GM19372 (cell line): ENCODE results near the gene MAST2.
"Not testable (repeated sequence)": the region's sequence is repeated elsewhere in the genome, so short reads cannot be mapped to it uniquely, and the experiment has no call there.

ENCODE experiments used
- ATAC-seq: cut with Tn5 transposase; IDR thresholded peaks from one replicate; pipeline ENCODE4 v1.9.1; 2021; ENCODE audit warnings: mild to moderate bottlenecking, low read depth, moderate library complexity; ENCODE audit not compliant: unreplicated experiment

Gene MAST2

DNA sequence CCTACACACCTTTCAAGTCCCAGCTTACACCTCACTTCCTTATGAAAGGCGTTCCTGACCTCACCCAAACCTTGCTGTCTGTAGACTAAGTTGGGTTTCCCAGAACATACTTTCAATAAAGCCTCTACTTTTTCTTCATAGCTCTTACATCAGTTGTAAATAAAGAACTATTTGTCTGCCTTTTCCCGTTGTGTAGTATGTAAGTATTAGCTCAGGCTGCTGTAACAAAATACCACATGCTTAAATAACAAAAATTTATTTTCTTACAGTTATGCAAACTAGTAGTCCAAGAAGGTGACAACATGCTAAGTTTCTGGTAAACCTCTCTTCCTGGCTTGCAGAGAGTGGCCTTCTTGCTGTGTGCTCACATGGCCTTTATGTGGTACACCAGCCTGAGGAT lies 86.7 kb downstream of the MAST2 start:
- ATAC-seq = no peak

DNA sequence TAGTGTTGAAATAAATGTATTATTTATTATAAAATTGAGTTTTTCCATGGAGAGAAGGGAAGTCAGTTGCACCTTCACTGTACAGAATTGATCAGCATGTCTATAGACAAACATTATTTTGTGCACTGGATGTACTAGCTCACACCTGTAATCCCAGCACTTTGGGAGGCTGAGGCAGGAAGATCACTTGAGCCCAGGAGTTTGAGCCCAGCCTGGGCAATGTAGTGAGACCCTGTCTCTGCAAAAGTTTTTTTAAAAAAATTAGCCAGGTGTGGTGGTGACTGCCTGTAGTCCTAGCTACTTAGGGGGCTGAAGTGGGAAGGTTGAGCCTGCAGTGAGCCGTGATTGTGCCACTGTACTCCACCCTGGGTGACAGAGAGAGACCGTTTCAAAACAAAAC lies 87.7 kb downstream of the MAST2 start:
- ATAC-seq = no peak

DNA sequence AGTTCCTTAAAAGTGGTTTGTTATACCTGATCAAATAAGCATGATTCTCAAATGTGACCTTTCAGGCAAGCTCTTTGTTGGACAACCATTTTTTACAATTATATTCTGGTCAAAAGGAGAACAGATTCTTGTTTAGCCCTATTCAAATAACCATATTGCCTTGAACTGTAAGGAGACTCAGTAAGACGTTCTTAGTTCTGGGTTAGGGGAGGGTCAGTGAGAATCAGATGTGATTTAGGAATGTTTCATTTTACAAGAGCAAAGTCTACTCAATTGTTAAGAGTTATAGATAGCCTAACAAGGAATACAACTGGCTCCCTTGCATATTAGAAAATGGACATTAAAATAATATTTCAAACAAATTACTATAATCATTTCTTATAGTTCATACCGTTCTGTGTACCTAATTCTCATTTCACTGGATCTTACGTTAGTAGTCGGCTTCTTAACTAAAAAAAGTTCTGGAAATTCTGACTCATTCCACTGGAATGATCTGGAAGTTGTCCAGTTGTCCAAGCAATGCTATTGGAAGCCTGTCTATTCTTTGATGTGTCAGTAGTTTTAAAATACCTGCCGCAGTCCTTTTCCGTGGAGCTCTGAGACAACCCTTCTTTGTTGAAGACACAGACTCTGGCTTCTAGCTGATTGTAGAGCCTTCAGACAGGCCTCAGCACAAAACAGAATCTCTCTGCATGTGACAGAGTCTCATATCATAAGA lies 88.8 kb downstream of the MAST2 start:
- no peak for ATAC-seq

DNA sequence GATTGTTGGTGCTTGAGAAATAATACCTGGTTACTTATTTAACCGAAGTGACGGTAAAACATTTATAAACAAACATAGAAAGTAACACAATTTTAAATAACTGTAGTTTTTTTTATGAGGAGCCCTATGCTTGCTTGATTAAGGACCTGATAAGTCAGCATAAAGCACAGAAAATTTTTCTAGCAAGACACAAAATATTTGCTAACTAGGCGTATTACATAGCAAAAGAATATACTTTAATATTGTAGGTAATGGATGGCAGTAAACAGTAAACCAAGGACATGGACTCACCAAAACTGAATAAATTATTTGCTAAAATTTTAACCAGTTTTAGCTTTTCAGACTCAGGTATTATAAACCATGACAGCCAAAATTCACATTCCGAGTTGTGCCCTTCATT lies 90.9 kb downstream of the MAST2 start:
- ATAC-seq = no peak

DNA sequence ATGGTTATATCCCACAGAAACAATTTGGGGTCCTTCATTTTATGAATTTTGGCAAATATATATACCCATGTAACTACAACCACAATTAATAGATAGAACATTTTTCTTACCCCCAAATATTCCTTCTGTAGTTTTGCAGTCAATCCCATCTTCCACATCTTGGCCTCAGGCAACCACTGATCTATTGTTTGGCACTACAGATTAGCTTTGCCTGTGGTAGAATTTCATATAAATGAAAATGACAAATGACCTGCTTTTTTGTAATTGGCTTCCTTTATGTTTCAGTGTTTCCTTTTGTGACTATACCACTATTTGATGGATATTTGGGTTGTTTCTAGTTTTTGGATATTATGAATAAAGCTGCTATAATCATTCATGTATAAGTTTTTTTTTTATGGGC lies 91.5 kb downstream of the MAST2 start:
- no peak for ATAC-seq

DNA sequence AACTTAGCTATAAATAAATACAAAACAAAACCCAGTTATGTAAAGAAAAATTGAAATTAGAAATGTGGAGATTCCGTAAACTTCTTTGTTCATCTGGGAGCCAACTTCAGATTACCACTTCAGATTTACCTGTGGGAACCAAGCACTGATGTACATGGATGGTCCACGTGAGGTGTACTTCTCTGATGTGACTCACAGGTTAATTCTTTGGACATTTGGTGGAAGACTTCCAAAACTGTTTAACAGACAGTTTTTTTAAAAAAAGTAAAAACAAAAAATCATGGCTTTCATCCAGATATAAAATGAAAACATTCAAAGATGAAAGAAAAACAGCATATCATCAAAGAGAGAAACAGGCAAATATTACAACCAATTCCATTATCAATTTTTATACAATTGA lies 92.0 kb downstream of the MAST2 start:
- ATAC-seq = no peak

DNA sequence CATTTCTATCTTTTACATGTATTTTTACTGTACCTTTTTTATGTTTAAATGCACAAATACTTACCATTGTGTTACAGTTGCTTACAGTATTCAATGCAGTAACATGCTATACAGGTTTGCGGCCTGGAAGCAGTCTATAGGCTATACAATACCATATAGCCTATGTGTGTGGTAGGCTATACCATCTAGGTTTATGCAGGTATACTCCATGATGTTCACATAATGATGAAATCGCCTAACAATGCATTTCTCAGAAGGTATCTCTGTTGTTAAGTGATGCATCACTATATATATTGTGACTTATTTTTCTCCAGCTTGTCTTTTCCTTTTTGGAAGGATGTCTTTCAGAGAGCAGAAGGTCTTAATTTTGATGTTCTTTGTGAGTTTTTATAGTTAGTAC lies 103.5 kb downstream of the MAST2 start:
- ATAC-seq = no peak

DNA sequence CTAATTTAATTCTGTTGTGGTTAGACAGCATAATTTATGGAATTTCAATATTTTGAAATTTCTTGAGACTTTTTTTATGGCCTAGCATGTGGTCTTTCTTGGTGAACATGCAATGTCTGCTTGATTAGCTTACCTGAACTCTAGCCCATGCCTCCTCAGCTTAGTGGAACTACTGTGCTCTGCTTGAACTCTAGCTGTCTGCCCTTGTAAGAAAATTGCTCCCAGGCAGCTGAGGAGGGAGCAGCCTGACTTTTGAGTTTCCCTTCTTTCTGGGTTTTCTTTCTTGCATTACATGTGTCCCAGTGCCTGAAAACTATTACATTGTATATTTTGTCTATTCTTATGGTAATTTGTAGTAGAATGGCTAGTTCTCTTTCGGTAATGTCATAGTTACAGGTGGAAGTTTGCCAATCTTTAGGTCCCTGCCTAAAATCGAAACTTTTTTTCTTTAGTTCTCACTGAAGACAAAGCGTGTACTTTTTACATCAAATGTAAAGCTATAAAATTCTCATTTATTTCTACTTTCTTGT lies 105.3 kb downstream of the MAST2 start:
- ATAC-seq = no peak

DNA sequence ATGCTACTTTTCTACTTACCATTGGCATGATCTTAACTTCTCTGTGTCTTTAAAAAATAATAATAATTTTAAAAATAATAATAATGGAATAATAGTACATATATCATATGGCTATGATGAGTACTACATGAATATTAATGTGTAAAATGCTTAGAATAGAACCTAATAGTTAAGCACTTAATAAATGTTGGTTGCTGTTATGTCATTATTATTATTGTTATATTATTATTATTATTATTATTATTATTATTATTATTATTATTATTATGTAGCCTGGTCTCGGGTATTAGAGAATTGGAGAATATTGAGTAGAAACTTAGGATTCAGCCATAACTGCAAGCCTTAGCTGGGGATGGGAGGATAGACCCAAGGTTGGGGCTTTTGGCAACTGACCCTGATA lies 108.2 kb downstream of the MAST2 start:
- no peak for ATAC-seq

DNA sequence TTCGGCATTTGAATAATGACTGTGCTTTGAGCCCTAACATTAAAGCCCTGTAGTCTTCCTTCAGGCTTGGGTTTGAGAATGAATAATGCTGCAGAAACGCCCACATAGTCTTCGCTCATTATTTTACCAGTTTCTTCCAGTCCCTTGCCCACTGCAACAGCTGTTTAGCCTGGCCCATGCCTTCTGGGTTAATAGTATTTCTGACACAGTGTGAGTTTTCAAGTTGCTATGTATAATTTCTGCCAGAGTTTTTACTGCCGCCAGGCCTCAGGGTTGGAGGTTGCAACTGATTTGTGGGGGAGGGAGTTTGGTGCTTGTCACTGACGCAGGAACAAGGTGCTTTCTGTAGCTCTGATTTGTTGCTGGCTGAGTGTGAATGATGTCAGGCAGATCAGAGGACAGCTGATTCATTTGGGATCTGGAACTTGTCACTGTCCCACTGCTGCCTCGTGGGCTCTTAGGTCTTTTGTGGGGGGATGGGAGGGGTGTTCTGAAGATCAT lies 109.8 kb downstream of the MAST2 start:
- ATAC-seq = no peak

DNA sequence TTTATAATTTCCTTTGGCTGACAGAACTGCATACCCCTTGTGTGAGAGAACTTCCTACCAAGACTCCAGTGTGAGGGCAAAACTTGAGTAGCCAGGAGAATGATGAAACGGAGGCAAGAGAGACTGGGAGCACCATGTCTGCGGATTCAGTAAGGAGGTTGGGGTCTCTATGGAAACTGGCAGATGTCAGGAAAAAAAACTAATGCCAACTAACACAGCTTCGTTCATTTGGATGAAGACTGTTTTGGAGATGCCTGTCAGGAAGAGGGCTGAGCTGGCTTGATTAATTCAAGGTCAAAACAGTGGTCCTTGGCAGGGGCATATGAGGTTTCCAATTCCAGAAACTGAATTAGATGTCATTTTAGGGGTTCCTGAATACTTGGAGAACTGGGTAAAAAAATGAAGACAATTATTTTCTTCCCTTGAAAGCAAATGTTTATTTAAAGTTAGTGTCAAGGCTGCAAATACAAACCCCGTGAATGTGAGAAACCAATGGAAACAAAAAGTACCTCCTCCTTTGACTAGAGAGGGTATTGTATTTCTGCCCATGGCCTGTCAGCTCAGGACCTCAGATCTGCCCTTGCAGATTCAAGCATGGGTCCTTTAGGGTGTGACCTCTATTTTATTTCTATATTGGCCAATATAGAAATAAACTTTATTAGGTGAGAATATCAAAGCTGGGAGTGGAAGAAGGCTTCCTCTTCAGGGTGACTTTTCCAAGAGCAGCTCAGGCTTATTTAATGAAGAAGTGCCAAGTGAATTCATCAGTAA lies 110.5 kb downstream of the MAST2 start:
- no peak for ATAC-seq

DNA sequence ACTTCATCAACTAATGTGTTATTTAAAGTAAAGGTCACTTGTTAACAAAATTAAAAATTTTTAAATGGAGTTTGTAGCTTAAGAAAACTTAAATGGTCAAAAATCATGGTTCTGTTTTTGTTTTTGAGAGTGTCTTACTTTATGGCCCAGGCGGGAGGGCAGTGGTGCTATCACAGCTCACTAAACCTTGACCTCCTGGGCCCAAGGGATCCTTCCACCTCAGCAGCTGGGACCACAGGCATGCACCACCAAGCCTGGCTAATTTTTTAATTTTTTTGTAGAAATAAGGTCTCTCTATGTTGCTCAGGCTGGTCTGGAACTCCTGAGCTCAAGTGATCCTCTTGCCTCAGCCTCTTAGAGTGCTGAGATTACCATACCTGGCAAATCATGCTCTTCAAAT lies 111.4 kb downstream of the MAST2 start:
- ATAC-seq = no peak

DNA sequence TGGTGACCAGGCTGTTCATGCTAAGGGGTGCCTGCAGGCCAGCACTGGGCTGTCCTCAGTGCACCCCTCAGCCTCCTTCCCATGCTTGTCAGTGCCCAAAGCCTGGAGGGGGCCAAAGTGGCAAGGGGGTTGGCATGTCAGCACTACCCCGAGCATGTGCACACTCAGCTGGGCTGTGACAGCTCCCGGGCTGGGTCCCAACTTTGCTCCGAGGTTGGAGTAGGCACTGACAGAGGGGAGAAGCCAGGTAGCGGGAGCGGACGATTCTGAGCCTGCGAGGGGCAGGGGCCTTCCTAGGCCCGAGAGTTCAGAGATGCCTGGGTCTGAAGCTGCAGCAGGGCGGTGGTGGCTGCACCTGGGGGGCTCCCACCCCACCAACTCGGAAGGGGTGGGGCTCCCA lies 119.0 kb downstream of the MAST2 start:
- ATAC-seq = no peak

DNA sequence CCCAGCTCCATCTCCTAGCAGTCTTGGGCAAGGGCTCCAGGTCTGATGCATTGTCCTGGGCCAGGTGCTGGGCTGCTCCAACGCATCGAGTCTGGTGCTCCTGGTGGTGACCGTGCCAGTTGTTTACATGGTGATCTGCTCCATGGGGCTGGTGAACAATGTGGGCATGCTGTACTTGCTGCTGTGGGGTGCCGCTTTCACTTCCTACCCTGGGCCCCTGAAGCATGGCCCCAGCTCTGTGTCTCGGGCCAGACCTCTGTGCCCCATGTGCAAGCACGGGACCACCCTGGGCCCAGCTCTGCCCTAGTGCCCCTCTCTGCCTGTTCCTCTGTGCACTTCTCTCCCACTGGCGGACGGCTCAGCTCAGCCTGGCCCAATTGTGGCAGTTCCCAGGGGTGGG lies 119.4 kb downstream of the MAST2 start:
- no peak for ATAC-seq

DNA sequence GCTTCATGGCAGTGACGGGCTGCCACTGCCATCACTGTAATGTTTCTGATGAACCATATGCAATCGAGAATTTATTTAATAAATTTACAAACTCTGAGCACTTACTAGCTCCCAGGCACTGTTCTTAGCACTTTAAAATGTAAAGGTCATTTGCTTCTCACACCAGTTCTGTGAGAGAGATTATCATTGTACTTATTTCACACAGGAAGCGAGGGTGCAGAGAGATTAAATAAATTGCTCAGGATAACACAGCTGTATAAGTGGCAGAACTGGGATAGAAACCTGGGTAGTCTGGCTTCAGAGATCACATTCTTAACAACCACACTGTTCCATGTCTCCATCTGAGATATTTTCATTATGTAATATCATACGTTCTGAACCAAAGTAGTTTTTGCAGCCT lies 119.9 kb downstream of the MAST2 start:
- ATAC-seq = no peak

DNA sequence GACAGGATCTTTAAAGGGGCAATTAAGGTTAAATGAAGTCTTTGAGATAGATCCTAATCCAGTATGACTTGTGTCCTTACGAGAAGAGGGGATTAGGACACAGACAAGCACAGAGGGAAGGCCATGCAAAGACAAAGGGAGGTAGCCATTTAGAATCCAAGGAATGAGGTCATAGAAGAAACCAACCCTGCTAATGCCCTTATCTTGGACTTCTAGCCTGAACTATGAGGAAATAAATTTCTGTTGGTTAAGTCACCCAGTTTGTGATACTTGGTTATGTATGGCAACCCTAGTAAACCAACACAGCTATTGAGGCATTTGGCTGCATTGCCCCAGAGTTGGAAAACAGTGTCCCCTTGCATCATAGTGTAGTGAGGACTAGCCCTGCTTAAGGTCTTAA lies 121.3 kb downstream of the MAST2 start:
- no peak for ATAC-seq

DNA sequence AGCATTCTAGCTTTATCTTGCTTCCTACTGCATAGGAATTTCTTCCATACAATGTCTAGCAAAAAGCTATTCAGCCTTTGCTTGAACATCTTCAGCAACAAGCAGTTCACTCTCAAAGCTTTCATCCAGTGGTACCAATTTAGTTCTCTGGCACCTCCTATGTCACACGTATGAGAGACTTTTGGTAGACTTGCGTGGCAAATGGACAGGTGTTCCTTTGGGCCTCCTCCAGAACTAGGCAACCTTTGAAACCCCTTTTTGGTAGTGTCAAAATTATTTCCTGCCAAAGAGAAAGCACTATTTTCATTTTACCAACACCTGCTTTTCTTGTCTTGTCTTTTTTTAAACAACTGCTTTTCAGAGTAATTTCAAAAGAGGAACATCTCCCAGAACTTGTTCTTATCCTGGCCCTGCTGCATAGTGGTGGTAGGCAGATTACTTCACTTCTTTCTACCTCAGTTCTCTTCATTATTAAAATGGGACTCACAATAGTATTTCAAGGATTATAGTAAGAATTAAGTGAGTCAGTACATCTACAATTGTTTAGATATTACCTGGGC lies 122.4 kb downstream of the MAST2 start:
- ATAC-seq = no peak

DNA sequence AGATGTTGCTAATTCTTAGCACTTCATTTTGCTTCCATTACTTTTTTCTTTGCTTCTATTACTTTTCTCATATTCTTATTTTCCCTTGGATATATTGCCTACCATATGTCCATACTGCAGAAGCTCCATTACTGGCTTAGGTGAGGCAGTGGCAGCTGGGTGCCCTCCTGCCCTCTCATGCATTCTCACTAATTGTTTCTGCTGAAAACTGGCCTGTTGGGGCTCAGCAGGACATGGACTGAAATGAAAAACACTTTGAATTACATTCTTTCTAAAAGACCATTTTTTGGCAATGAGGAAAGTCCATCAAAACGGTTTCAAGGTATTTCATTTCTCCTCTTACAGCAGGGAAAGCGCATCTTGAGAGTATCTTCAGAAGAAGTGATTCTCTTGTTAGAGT lies 122.9 kb downstream of the MAST2 start:
- ATAC-seq = no peak

DNA sequence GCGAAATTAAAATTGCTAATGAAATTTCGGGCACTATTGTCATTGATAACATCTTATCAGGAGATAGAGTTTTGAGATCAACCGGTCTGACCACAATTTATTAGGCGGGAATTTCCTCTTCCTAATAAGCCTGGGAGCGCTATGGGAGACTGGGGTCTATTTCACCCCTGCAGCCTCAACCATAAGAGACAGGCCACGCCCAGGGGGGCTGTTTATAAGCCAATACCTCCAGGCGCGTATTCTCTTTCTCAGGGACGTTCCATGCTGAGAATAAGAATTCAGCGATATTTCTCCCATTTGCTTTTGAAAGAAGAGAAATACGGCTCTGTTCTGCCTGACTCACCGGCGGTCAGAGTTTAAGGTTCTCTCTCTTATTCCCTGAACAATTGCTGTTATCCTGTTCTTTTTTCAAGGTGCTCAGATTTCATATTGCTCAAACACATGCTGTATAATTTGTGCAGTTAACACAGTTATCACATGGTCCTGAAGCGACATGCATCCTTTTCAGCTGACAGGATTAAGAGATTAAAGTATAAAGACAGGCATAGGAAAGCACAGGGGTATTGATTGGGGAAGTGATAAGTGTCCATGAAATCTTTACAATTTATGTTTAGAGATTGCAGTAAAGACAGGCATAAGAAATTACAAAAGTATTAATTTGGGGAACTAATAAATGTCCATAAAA lies 124.0 kb downstream of the MAST2 start:
- not testable (repeated sequence) for ATAC-seq

DNA sequence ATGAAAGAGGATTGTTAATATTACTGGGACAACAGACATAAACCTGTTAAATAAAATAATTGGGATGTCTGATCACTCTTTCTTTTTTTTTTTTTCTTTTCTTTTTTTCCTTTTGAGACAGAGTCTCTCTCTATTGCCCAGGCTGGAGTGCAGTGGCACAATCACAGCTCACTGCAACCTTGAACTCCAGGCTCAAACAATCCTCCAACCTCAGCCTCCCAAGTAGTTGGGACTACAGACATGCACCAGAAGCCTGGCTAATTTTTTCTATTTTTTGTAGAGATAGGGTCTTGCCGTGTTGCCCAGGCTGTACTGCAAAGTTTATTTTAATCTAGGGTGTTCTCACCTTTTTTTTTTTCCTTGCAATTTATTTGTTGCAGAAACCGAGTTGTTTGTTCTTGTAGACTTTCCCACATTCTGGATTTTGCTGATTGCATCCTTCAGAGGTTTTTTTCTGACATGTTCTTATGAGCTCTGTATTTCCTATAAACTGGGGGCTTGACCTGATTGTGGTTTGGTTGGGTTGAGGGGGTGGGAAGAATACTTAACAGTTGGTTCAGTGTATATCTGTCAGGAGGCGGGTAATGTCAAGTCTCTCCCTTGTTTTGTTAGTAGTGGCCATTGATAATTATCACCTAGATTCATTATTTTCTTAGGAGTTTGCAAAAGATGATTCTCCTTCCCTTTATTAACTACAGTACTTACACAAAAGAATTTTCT lies 125.2 kb downstream of the MAST2 start:
- ATAC-seq = no peak
